ENCODE results near the gene CACNA1B.

CACNA1B gene

DNA sequence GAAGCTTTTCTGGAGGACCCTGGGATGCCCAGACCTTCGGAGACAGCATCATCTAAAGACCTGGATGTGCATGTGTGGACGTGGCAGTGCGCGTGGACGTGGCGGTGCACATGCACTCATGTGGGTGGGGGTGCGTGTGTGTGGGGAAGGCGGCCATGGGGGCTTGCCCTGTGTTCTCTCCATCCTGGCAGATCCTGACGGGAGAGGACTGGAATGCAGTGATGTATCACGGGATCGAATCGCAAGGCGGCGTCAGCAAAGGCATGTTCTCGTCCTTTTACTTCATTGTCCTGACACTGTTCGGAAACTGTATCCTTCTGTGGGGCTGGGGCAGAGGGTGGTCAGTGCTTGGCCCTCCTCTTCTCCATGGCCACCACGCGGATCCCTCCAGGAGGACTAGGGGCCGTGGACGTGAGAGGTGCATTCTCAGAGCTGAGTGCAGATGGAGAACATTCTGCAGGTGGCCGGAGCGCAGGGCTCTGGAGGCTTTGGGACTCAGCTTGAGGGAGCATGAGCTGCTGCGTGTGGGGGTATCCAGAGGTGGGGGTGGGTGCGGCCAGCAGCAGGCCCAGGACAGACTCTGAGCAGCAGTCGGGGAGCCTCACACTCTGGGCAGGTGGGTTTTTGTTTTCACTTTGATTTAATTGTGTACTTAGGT, 129.1 kb downstream of the CACNA1B start:
- H3K4me3 ChIP-seq (ENCODE audit: low read depth, low read length): no peak overlapping the region
- TF ChIP-seq, protein P1, sequence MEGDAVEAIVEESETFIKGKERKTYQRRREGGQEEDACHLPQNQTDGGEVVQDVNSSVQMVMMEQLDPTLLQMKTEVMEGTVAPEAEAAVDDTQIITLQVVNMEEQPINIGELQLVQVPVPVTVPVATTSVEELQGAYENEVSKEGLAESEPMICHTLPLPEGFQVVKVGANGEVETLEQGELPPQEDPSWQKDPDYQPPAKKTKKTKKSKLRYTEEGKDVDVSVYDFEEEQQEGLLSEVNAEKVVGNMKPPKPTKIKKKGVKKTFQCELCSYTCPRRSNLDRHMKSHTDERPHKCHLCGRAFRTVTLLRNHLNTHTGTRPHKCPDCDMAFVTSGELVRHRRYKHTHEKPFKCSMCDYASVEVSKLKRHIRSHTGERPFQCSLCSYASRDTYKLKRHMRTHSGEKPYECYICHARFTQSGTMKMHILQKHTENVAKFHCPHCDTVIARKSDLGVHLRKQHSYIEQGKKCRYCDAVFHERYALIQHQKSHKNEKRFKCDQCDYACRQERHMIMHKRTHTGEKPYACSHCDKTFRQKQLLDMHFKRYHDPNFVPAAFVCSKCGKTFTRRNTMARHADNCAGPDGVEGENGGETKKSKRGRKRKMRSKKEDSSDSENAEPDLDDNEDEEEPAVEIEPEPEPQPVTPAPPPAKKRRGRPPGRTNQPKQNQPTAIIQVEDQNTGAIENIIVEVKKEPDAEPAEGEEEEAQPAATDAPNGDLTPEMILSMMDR (IDR thresholded peaks at IDR 0.05; ENCODE audit: borderline replicate concordance, insufficient read depth, low read depth, low read length): no peak

DNA sequence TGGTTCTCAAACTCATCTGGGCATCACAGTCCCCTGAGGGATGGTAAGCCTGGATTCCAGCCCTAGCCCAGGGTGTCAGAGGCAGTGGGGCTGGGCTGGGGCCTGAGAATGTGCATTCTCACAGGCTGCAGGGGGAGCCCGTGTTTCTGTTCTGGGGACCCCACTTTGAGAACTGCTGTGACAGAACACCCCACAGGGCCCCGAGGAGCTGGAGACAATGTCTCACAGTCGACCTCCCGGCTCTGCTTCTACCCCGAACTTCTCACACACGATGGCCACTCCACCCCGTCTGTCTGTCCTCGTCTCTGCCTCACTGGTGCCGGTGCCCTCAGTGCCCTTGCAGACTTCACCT, 130.0 kb downstream of the CACNA1B start:
- TF ChIP-seq, protein P1 (IDR thresholded peaks at IDR 0.05; ENCODE audit: borderline replicate concordance, insufficient read depth, low read depth, low read length): no peak
- no peak overlapping the region for H3K4me3 ChIP-seq (ENCODE audit: low read depth, low read length)

DNA sequence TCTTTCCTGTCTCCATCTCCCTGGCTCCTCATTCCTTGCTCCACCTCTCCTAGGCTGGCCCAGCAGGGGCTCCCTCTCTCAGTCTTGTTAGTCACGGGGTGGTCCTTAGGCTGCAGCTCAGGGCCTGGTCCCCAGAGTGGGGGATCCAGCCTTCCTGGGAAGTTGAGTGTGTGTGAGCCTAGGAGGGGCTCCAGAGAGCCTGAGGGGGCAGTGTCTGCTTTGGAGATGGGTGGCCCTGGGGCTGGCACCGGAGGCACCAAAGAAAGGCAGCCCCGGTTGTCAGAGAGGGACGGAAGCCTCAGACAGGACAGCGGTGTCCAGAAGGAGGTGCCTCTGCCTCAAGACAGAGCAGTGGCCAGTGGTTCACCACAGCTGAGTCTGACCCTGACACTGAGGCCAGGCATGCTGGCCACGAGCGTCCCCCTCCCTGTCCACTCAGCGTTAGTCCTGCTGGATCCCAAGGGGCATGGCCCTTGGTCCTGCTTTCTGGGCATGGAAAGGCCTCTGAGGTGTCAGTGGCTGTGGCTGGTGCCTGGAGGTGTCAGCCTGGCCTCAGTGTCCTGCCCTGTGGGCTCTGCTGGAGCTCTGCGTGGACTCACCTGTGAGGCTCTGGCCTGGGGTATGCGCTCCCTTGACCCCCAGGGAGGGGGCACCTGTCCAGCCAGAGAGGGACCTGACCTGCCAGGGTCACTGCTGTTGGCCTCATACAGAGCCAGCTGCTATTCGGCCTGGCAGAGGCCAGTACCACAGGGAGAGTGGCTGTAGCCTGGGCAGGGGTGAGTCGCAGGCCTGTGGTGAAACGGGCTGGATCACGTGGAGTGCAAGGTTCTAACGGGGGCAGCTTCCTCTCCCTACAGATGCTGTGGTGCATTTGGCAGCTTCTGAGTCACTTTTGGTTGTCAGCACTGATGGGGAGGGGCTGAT, 130.6 kb downstream of the CACNA1B start:
- no peak overlapping the region for H3K4me3 ChIP-seq (ENCODE audit: low read depth, low read length)
- TF ChIP-seq, protein P1 (IDR thresholded peaks at IDR 0.05; ENCODE audit: borderline replicate concordance, insufficient read depth, low read depth, low read length): no peak

DNA sequence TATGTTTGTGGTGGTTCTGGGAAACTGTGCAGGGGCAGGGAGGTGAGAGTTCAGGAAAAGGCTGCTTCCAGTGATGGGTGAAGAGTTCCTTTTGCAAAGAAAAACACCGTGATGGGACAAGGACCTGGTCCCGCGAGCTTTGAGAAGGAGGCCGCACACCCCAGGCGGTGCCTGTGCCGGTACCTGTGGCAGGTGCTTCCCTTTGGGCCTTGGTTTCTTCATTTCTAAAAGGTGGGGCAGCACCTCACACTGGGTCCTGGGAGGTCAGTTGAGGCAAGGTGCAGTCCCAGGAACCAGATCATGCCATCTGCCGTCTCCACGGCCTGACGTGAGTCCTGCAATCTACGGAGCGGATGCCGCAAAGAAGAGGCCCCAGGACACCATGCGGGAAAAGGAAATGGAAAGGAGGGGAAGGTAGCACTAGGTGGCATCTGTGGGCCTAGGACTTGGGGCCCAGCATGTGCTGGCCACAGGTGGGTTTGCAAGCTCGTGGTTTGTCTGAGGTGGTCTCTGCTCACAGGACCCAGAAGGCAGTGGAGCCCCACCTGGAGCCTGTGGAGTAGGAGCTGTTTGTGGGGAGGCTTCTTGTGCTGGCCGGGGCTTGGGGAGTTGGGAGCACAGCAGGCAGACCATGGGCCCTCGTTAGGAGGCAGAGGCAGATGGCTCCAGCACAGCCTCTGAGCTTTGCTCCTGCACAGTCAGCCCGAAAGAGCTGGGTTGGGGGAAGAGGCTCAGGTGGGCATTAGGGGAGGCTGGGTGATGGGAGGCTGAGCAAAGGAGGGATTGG, 131.6 kb downstream of the CACNA1B start:
- TF ChIP-seq, protein P1 (IDR thresholded peaks at IDR 0.05; ENCODE audit: borderline replicate concordance, insufficient read depth, low read depth, low read length): no peak
- H3K4me3 ChIP-seq (ENCODE audit: low read depth, low read length): no peak overlapping the region

DNA sequence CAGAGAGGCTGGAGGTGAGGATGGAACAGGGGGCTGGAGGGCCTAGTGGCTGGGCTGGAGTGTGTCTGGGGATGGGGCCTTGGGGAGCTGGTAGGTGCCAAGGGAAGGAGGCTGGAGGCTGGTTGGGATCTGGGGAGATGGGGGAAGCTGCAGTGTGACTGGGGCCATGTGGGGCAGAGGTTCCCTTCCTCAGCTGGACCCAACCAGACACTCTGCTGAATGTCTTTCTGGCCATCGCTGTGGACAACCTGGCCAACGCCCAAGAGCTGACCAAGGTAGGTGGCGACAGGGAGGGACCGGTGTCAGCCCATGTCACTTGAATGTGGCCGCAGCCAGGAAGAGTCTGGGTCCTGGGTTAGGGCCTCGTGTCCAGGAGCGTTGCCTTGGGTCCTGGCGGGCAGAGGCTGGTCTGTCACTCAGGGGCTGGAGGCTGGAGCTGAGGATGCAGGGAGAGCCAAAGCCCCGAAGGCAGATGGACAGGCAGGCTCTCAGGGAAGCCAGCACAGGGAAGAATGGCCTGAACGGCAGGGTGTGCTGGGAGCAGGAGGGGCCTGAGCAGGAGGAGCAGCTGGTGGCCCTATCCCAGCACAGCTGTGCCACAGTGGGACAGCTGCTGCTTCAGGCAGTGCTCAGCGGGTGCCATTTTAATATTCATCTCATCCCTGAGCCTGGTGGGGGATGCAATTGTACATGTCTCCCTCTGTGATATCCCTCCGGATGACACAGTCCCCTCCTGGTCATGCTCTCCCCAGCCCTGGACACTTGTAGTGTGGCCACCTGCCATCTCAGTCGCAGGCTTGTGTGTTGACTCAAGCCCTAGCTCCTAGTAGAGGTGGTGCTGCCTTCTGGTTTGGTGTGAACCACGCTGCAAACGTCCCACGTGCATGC, 132.5 kb downstream of the CACNA1B start:
- H3K4me3 ChIP-seq (ENCODE audit: low read depth, low read length): no peak overlapping the region
- TF ChIP-seq, protein P1 (IDR thresholded peaks at IDR 0.05; ENCODE audit: borderline replicate concordance, insufficient read depth, low read depth, low read length): no peak

DNA sequence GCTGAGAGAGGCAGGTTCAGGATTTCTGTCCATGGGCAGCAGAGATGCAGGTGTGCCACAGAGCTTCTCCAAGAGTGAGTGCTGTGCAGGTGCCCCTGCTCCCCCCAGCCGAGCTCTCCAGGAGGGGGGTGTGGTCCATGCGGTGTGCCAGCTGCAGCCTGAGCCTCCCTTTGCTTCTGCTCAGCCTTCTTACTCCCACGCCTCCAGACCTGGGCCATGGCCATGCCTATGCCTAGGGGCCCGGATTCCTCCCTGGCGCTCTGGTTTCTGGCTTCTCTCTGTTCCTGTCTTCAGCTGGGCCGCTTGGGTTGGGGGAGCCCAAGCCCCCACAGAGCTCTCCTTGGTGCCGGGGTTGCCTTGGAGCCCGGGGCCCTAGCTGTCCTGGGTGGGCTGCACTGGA, 133.3 kb downstream of the CACNA1B start:
- TF ChIP-seq, protein P1 (IDR thresholded peaks at IDR 0.05; ENCODE audit: borderline replicate concordance, insufficient read depth, low read depth, low read length): no peak
- no peak overlapping the region for H3K4me3 ChIP-seq (ENCODE audit: low read depth, low read length)
